Stimulated activated CD4-positive, alpha-beta T cell treated with anti-CD3 and anti-CD28 coated beads, Interleukin-15, amount 100 ng/mL, for 48 hours (primary cell): Measurements from ENCODE around the gene SPSB3.

Source experiments
- DNase-seq, 2 donors: peaks; one replicate each; pipeline ENCODE4 v3.0.0-alpha.2; 2020; ENCODE audit warnings: low read depth in 2 of 2

The SPSB3 gene

GRCh38 chr16:1763521-1764511 lies 18.6 kb downstream of the SPSB3 start:
- DNase-seq = no peak

- no peak for DNase-seq
These were observed 19.4 kb downstream of the SPSB3 start for GRCh38 chr16:1762879-1763520.

GRCh38 chr16:1762196-1762878 lies 20.0 kb downstream of the SPSB3 start:
- no peak for DNase-seq

- no peak for DNase-seq
These were observed 20.6 kb downstream of the SPSB3 start for GRCh38 chr16:1761751-1762150.

GRCh38 chr16:1760911-1761310 lies 21.5 kb downstream of the SPSB3 start:
- no peak for DNase-seq

GRCh38 chr16:1759511-1759910 lies 22.9 kb downstream of the SPSB3 start:
- DNase-seq = no peak

GRCh38 chr16:1758923-1759322 lies 23.4 kb downstream of the SPSB3 start:
- DNase-seq = no peak

- no peak for DNase-seq
These were observed 24.5 kb downstream of the SPSB3 start for GRCh38 chr16:1757714-1758461.

- no peak for DNase-seq
These were observed 28.2 kb downstream of the SPSB3 start for GRCh38 chr16:1754204-1754603.

- no peak for DNase-seq
These were observed 29.5 kb downstream of the SPSB3 start for GRCh38 chr16:1752853-1753252.

GRCh38 chr16:1751946-1752345 lies 30.4 kb downstream of the SPSB3 start:
- DNase-seq = no peak

GRCh38 chr16:1749152-1750117 lies 32.9 kb downstream of the SPSB3 start:
- DNase-seq = no peak

GRCh38 chr16:1747934-1748333 lies 34.4 kb downstream of the SPSB3 start:
- DNase-seq = no peak

GRCh38 chr16:1746693-1747195 lies 35.6 kb downstream of the SPSB3 start:
- no peak for DNase-seq

GRCh38 chr16:1745900-1746692 lies 36.3 kb downstream of the SPSB3 start:
- DNase-seq = no peak

- DNase-seq = no peak
These were observed 37.0 kb downstream of the SPSB3 start for GRCh38 chr16:1745181-1745899.

- no peak for DNase-seq
These were observed 38.0 kb downstream of the SPSB3 start for GRCh38 chr16:1744338-1744840.
